ENCODE data around the gene PCDHGB4. TPM values are rescaled to one million over a fixed set of nuclear protein-coding genes. Genes with fewer than 3 reads are reported as not detected.
"Not testable (repeated sequence)": the region's sequence is repeated elsewhere in the genome, so short reads cannot be mapped to it uniquely, and the experiment has no call there.

Gene PCDHGB4
- total RNA-seq, 1 donor from 2014 or later, result 2.1 TPM

DNA sequence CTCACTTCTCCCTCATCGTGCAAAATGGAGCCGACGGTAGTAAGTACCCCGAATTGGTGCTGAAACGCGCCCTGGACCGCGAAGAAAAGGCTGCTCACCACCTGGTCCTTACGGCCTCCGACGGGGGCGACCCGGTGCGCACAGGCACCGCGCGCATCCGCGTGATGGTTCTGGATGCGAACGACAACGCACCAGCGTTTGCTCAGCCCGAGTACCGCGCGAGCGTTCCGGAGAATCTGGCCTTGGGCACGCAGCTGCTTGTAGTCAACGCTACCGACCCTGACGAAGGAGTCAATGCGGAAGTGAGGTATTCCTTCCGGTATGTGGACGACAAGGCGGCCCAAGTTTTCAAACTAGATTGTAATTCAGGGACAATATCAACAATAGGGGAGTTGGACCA is 43.8 kb downstream of the PCDHGB4 start:
- Histone ChIP-seq H3K4me3 (ENCODE audit: low read depth, low read length) (peak overlapping the region; percentile 20), H3K36me3 (ENCODE audit: control insufficient read depth, insufficient read depth, low read length) (no peaks in the 10 kb centered on the region), H3K27me3 (ENCODE audit: control insufficient read depth, insufficient read depth, low read length) (peaks cover 2% of the 10 kb centered on the region)
- FAIRE-seq (no peak), DNase-seq (ENCODE audit: low read depth) (peak; percentile 7)
- TF ChIP-seq, protein P1, sequence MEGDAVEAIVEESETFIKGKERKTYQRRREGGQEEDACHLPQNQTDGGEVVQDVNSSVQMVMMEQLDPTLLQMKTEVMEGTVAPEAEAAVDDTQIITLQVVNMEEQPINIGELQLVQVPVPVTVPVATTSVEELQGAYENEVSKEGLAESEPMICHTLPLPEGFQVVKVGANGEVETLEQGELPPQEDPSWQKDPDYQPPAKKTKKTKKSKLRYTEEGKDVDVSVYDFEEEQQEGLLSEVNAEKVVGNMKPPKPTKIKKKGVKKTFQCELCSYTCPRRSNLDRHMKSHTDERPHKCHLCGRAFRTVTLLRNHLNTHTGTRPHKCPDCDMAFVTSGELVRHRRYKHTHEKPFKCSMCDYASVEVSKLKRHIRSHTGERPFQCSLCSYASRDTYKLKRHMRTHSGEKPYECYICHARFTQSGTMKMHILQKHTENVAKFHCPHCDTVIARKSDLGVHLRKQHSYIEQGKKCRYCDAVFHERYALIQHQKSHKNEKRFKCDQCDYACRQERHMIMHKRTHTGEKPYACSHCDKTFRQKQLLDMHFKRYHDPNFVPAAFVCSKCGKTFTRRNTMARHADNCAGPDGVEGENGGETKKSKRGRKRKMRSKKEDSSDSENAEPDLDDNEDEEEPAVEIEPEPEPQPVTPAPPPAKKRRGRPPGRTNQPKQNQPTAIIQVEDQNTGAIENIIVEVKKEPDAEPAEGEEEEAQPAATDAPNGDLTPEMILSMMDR (IDR thresholded peaks at IDR 0.05; ENCODE audit: insufficient read depth, low read length, severe bottlenecking), result no peak

DNA sequence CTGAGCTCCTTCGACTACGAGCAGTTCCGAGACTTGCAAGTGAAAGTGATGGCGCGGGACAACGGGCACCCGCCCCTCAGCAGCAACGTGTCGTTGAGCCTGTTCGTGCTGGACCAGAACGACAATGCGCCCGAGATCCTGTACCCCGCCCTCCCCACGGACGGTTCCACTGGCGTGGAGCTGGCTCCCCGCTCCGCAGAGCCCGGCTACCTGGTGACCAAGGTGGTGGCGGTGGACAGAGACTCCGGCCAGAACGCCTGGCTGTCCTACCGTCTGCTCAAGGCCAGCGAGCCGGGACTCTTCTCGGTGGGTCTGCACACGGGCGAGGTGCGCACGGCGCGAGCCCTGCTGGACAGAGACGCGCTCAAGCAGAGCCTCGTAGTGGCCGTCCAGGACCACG is 44.8 kb downstream of the PCDHGB4 start:
- FAIRE-seq; H3K36me3 ChIP-seq (ENCODE audit: control insufficient read depth, insufficient read depth, low read length); DNase-seq (ENCODE audit: low read depth): not testable (repeated sequence)

DNA sequence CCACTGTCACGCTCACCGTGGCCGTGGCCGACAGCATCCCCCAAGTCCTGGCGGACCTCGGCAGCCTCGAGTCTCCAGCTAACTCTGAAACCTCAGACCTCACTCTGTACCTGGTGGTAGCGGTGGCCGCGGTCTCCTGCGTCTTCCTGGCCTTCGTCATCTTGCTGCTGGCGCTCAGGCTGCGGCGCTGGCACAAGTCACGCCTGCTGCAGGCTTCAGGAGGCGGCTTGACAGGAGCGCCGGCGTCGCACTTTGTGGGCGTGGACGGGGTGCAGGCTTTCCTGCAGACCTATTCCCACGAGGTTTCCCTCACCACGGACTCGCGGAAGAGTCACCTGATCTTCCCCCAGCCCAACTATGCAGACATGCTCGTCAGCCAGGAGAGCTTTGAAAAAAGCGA is 45.2 kb downstream of the PCDHGB4 start:
- H3K4me3 ChIP-seq (ENCODE audit: low read depth, low read length); H3K36me3 ChIP-seq (ENCODE audit: control insufficient read depth, insufficient read depth, low read length); FAIRE-seq; DNase-seq (ENCODE audit: low read depth); H3K27me3 ChIP-seq (ENCODE audit: control insufficient read depth, insufficient read depth, low read length): not testable (repeated sequence)

More for the DNA sequence above, 44.8 kb downstream of the PCDHGB4 start:
- H3K27me3 ChIP-seq (ENCODE audit: control insufficient read depth, insufficient read depth, low read length); H3K4me3 ChIP-seq (ENCODE audit: low read depth, low read length): not testable (repeated sequence)

DNA sequence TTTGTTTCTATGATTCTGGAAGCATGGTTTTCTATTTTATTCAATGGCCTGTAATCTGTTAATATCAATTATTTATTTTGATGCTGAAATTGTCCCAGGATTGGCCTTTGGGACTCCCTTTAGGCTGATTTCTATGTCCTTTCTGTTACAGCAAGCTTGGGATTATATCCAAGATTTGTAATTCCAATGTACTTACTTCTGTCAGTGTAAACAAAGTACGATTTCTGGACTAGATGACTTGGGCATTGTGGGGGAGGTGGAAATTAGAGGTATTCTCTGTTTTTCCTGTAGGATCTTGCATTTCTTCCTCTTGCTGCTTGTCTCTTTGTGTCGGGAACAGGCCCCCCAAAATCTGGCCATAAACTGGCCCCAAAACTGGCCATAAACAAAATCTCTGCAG is 46.5 kb downstream of the PCDHGB4 start:
- TF ChIP-seq, protein P1 (IDR thresholded peaks at IDR 0.05; ENCODE audit: insufficient read depth, low read length, severe bottlenecking), result no peak
- Histone ChIP-seq H3K4me3 (ENCODE audit: low read depth, low read length) (no peak overlapping the region), H3K27me3 (ENCODE audit: control insufficient read depth, insufficient read depth, low read length) (peaks cover 2% of the 10 kb centered on the region), H3K36me3 (ENCODE audit: control insufficient read depth, insufficient read depth, low read length) (no peaks in the 10 kb centered on the region)
- DNase-seq (ENCODE audit: low read depth), result no peak
- FAIRE-seq, result no peak

DNA sequence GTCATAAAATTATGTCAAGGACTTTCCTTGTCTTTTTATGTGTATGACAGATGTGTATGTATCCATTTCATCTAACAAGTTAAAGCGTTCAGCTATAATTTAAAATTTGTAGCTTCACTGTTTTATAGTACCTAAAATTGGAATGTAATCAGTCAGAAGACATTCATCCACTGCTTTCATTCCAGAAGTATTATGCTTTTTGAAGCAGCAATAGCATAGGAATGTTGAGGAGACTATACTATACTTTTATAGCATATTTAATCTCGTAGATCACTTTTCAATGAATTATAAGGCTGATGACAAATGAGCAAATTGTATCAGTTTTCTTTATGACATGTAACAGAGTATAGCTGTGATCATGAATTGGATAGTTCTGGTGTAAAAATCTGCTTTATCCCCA is 49.7 kb downstream of the PCDHGB4 start:
- Histone ChIP-seq H3K36me3 (ENCODE audit: control insufficient read depth, insufficient read depth, low read length) (no peaks in the 10 kb centered on the region), H3K4me3 (ENCODE audit: low read depth, low read length) (no peak overlapping the region), H3K27me3 (ENCODE audit: control insufficient read depth, insufficient read depth, low read length) (no peaks in the 10 kb centered on the region)
- DNase-seq (ENCODE audit: low read depth) (no peak), FAIRE-seq (no peak)
- TF ChIP-seq, protein P1 (IDR thresholded peaks at IDR 0.05; ENCODE audit: insufficient read depth, low read length, severe bottlenecking), result no peak

DNA sequence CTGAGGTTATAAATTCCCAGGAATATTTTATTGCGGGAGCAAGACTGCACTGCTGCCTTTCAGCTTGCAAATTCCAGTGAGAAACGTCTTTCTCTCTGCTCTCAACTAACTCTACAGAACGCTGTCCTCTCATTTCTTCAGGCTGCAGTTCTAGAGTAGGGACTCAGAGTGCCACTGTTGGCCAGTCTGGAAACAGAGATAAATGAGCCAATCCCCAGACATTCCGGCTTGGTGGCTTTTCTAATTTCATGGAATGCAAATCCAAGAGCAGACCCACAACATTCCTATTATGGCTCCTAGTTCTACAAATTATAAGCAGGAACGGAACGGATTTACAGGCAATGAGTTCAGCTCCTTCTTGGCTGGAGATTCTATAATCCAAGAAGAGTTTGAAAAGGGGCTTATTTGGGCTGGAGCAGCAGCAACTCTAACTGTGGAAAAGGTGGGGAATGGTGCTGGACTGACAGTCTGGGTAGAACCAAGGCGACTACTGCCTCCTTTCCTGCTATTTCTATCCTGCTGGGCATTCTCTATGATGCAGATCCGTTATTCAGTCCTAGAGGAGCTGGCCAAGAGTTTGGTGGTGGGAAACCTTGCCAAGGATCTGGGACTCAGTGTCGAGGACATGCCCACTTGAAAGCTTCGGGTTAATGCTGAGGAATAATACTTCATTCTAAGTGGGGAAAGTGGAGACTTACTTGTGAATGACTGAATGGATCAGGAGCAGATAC is 52.1 kb downstream of the PCDHGB4 start:
- Histone ChIP-seq H3K4me3 (ENCODE audit: low read depth, low read length) (no peak overlapping the region), H3K36me3 (ENCODE audit: control insufficient read depth, insufficient read depth, low read length) (no peaks in the 10 kb centered on the region), H3K27me3 (ENCODE audit: control insufficient read depth, insufficient read depth, low read length) (no peaks in the 10 kb centered on the region)
- DNase-seq (ENCODE audit: low read depth) (no peak), FAIRE-seq (no peak)
- TF ChIP-seq, protein P1 (IDR thresholded peaks at IDR 0.05; ENCODE audit: insufficient read depth, low read length, severe bottlenecking), result no peak

Other genes with a start within 250 kb of the PCDHGB4 start
- gene PCDHB6, start 237.6 kb upstream of the PCDHGB4 start, total RNA-seq, result not detected in 2 replicates
- gene PCDHB7, start 215.1 kb upstream of the PCDHGB4 start, total RNA-seq, result not detected in 2 replicates
- gene PCDHB8, start 209.9 kb upstream of the PCDHGB4 start, total RNA-seq, result under 0.01 TPM in 2 replicates
- under 0.01 TPM in 1 of 2 replicates, not detected in the other for gene PCDHB16, start 205.3 kb upstream of the PCDHGB4 start, total RNA-seq
- gene PCDHB9, start 200.5 kb upstream of the PCDHGB4 start, total RNA-seq, result under 0.01 TPM in 1 of 2 replicates, not detected in the other
- gene PCDHB10, start 195.3 kb upstream of the PCDHGB4 start, total RNA-seq, result 0.13 and 0.26 TPM in 2 replicates
- under 0.01 and 0.26 TPM in 2 replicates for gene PCDHB11, start 188.1 kb upstream of the PCDHGB4 start, total RNA-seq
- gene PCDHB12, start 179.0 kb upstream of the PCDHGB4 start, total RNA-seq, result 0.13 TPM in 1 of 2 replicates, not detected in the other
- gene PCDHB13, start 173.8 kb upstream of the PCDHGB4 start, total RNA-seq, result 0.26 TPM in 1 of 2 replicates, not detected in the other
- 0.26 and 0.77 TPM in 2 replicates for gene PCDHB14, start 164.4 kb upstream of the PCDHGB4 start, total RNA-seq
- gene PCDHB15, start 142.3 kb upstream of the PCDHGB4 start, total RNA-seq, result under 0.01 and 0.51 TPM in 2 replicates
- gene SLC25A2, start 83.6 kb upstream of the PCDHGB4 start, total RNA-seq, result 0.13 TPM in 1 of 2 replicates, not detected in the other
- gene TAF7, start 66.9 kb upstream of the PCDHGB4 start, total RNA-seq, result 36.3 and 74.5 TPM in 2 replicates
- gene PCDHGA1, start 57.2 kb upstream of the PCDHGB4 start, total RNA-seq, result under 0.01 and 0.26 TPM in 2 replicates
- gene PCDHGA2, start 48.9 kb upstream of the PCDHGB4 start, total RNA-seq, result under 0.01 and 0.26 TPM in 2 replicates
- under 0.01 and 0.13 TPM in 2 replicates for gene PCDHGA3, start 43.9 kb upstream of the PCDHGB4 start, total RNA-seq
- gene PCDHGB1, start 37.6 kb upstream of the PCDHGB4 start, total RNA-seq, result under 0.01 and 0.26 TPM in 2 replicates
- 0.26 and 0.53 TPM in 2 replicates for gene PCDHGA4, start 32.7 kb upstream of the PCDHGB4 start, total RNA-seq
- under 0.01 and 0.26 TPM in 2 replicates for gene PCDHGB2, start 27.7 kb upstream of the PCDHGB4 start, total RNA-seq
- under 0.01 and 0.13 TPM in 2 replicates for gene PCDHGA5, start 23.5 kb upstream of the PCDHGB4 start, total RNA-seq
- gene PCDHGB3, start 17.5 kb upstream of the PCDHGB4 start, total RNA-seq, result under 0.01 and 0.77 TPM in 2 replicates
- under 0.01 and 0.26 TPM in 2 replicates for gene PCDHGA6, start 13.8 kb upstream of the PCDHGB4 start, total RNA-seq
- under 0.01 and 0.51 TPM in 2 replicates for gene PCDHGA7, start 5.0 kb upstream of the PCDHGB4 start, total RNA-seq
- under 0.01 and 0.51 TPM in 2 replicates for gene PCDHGA8, start 4.9 kb downstream of the PCDHGB4 start, total RNA-seq
- 2.4 and 5.1 TPM in 2 replicates for gene PCDHGB5, start 10.2 kb downstream of the PCDHGB4 start, total RNA-seq
- gene PCDHGA9, start 15.1 kb downstream of the PCDHGB4 start, total RNA-seq, result 0.53 and 1.5 TPM in 2 replicates
- 0.53 and 1.5 TPM in 2 replicates for gene PCDHGB6, start 20.3 kb downstream of the PCDHGB4 start, total RNA-seq
- gene PCDHGA10, start 25.3 kb downstream of the PCDHGB4 start, total RNA-seq, result 2.1 and 5.2 TPM in 2 replicates
- gene PCDHGB7, start 30.0 kb downstream of the PCDHGB4 start, total RNA-seq, result 1.3 and 3.3 TPM in 2 replicates
- gene PCDHGA11, start 33.4 kb downstream of the PCDHGB4 start, total RNA-seq, result 1.6 and 3.2 TPM in 2 replicates
- 0.79 and 1.4 TPM in 2 replicates for gene PCDHGA12, start 42.8 kb downstream of the PCDHGB4 start, total RNA-seq
- gene PCDHGC3, start 88.3 kb downstream of the PCDHGB4 start, total RNA-seq, result 9.5 and 17.4 TPM in 2 replicates
- gene PCDHGC4, start 97.3 kb downstream of the PCDHGB4 start, total RNA-seq, result 0.53 and 0.90 TPM in 2 replicates
- gene PCDHGC5, start 101.4 kb downstream of the PCDHGB4 start, total RNA-seq, result 0.26 and 0.77 TPM in 2 replicates
- 48.2 and 57.1 TPM in 2 replicates for gene DIAPH1, start 231.3 kb downstream of the PCDHGB4 start, total RNA-seq
- gene HDAC3, start 249.2 kb downstream of the PCDHGB4 start, total RNA-seq, result 72.7 and 87.1 TPM in 2 replicates
- gene RELL2, start 249.3 kb downstream of the PCDHGB4 start, total RNA-seq, result 14.2 and 16.6 TPM in 2 replicates

All from bronchial epithelial cell (primary cell).